Activated T-cell treated with anti-CD3 and anti-CD28 coated beads for 24 hours (primary cell): ENCODE data around the gene RNU1-4.
"Not testable (repeated sequence)": the region's sequence is repeated elsewhere in the genome, so short reads cannot be mapped to it uniquely, and the experiment has no call there.

Source experiments
- DNase-seq: peaks from one replicate; pipeline ENCODE4 v3.0.0-alpha.2; 2020; ENCODE audit warnings: low read depth

RNU1-4 gene

DNA sequence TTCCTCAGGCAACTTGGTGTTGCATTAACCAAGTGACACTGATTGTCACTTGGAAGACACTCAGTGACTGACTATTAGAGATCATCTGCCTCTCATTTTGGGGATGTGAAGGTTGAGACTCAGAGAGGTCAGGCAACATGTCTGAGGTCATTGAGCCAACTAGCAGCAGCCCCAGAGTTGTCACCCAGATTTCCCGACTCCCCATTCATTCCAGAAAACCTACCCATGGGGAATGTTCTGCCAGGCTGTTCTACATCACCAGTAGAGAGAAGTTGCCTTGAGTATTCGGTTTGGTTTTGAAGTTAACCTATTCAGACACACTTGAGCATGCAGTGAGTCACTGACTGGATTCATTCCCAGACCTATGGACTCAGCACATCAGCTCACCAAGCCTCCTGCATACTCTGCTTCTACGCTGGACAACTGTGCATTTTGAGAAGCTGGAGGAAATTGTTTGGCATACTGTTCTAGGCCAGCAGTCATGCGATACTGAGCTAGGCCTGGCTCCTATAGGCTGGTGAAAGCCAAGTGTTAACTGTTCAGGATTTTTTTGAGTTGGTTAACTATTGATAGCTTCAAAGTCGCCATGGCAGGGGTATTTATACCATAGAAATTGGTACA lies 29.9 kb downstream of the RNU1-4 start:
- not testable (repeated sequence) for DNase-seq

- DNase-seq, result not testable (repeated sequence)
Measured at GRCh38 chr1:16770896-16771446, 30.7 kb downstream of the RNU1-4 start.

GRCh38 chr1:16772275-16773204 lies 32.2 kb downstream of the RNU1-4 start:
- not testable (repeated sequence) for DNase-seq

- not testable (repeated sequence) for DNase-seq
Measured at GRCh38 chr1:16773205-16773596, 32.9 kb downstream of the RNU1-4 start.

DNA sequence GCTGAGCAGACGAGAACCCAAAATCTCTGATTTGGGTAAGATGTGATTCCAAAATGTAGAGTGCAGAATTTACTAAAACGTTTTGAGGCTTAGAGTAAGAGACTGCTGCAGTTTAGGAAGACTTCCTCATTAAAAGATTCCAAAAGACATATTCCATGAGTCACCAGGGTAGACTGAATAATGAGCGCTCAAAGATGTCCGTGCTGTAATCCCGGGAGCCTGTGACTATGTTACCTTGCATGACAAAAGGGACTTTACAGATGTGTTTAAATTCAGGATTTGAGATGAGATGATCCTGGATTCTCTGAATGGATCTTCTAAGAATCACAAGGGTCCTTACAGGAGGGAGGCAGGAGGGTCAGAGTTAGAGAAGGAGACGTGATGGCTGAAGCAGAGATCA lies 33.4 kb downstream of the RNU1-4 start:
- DNase-seq, result not testable (repeated sequence)

DNA sequence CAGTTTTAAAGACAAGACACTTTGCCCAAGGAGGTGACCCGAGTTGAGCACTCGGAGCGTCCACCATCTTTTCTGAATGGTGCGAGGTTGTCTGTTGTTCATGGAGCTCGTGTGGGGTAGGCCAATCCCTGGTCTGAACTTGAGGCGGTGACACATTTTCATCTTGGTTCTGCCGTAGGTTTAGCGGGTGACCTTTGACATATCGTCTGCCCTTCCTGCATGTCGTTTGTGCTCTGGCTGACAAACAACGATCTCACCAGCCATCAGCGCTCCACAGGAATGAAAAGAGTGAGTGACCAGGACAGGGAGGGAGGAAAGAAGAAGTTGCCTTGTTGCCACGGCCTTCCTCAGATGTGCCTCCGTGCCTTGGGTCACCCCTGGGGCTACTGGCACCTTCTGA lies 34.5 kb downstream of the RNU1-4 start:
- DNase-seq, result not testable (repeated sequence)

DNA sequence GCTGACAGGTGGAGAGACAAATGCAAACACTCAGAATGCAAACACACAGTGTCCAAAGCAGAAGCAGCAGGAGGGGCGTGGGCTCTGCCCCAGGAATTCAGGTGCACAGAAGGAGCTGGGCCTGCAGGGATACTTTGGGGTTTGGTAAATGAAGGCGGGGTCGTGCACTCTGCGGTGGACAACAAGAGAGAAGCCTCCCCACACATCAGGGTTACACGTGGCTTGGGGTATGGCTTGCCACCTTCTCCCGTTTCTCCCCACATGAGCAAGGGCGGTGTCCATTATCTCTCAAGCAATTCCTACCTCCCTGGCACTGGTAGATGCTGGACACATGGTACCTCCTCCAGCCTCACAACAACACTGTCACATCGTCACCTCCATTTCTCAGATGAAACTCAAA lies 35.0 kb downstream of the RNU1-4 start:
- DNase-seq, result not testable (repeated sequence)

- DNase-seq, result not testable (repeated sequence)
Measured at GRCh38 chr1:16776248-16776647, 35.9 kb downstream of the RNU1-4 start.

- not testable (repeated sequence) for DNase-seq
Measured at GRCh38 chr1:16776835-16777234, 36.5 kb downstream of the RNU1-4 start.

DNA sequence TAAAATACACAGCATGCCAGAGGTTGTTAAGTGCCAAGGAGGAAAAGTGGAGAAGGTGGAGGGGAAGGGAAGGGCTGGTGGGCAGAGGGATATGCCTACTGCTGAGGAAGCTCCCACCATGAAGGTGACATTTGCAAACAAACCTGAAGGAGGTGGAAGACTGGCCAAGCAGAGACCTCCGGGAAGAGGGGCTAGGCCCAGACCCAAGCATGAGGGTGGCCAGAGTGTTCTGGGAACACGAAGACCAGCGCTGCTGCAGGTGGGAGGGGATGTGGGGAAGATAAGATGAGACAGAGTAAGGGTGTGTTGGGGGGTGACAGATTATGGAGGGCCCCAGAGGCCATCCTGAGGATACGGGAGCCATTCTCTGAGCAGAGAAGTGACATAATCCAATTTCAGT lies 37.5 kb downstream of the RNU1-4 start:
- DNase-seq, result not testable (repeated sequence)

GRCh38 chr1:16779525-16779924 lies 39.2 kb downstream of the RNU1-4 start:
- DNase-seq, result not testable (repeated sequence)

DNA sequence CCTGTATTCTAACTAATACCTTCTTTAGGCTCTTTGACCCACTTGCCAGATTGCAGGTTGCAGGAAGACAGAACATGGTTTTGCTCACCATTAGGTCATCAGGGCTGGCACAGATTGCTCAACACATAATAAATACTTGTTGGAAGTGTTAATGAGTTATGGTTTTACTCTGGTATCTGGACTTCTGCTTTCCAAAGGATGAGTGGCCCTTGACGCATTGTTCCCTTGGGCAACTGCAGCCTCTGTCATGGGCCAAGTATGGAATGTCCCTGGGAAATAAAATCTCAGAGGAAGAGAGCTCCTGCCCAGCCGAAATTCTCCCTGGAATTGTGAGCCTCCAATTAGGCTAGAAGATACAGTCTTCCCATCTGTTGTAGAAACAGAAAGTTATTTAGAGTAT lies 40.7 kb downstream of the RNU1-4 start:
- DNase-seq, result not testable (repeated sequence)

GRCh38 chr1:16781625-16782024 lies 41.3 kb downstream of the RNU1-4 start:
- DNase-seq, result not testable (repeated sequence)

DNA sequence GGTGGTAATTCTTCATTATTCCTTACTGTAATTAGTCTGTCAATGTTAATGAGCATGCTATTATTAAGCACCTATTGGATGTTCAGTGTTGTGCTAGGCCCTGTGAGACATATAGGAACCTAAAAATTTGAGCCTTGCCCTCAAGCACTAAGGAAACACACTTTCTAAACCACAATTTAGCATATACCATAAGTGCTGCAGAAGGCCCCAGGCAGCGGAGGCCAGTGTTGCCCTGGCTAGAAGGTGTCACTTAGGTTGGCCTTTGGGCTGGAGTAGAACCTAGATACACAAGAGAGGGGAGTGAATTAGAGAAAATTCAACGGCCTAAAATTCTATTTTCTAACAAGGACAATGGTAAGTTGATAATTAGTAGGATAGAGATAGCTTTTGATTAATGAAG lies 44.6 kb downstream of the RNU1-4 start:
- not testable (repeated sequence) for DNase-seq

GRCh38 chr1:16786362-16786761 lies 46.0 kb downstream of the RNU1-4 start:
- not testable (repeated sequence) for DNase-seq

GRCh38 chr1:16787175-16787574 lies 46.9 kb downstream of the RNU1-4 start:
- not testable (repeated sequence) for DNase-seq

GRCh38 chr1:16787711-16788110 lies 47.4 kb downstream of the RNU1-4 start:
- not testable (repeated sequence) for DNase-seq
